Stimulated activated CD4-positive, alpha-beta T cell treated with anti-CD3 and anti-CD28 coated beads, TNF-alpha, amount 100 ng/mL, for 48 hours (primary cell): ENCODE results near the gene GALNT7.
A peak's percentile ranks its signal among the peaks of the same experiment; 100 is the strongest.

Source experiments
- DNase-seq, 3 donors: peaks; one replicate each; pipeline ENCODE4 v3.0.0-alpha.2; 2020; ENCODE audit warnings: low read depth in 3 of 3

GALNT7 gene

DNA sequence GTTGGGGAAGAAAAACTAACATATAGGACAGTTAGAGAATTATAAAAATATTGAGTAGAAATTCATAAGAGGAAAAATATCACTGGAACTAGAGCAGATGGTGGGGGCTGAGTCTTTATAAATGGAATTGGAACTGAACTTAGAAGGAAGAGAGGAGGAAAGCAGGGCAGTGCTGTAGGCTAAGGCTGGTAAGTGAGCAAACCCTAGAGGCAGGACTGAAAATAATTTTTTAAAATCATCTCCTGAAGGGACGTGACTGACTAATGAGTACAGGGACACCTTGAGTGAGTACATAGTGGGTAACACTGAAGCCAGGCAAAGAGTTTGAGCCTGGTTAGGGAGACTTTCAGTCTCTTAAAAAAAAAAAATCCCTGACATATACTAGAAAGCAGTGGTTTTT, 63.3 kb downstream of the GALNT7 start:
- DNase-seq: no peak

DNA sequence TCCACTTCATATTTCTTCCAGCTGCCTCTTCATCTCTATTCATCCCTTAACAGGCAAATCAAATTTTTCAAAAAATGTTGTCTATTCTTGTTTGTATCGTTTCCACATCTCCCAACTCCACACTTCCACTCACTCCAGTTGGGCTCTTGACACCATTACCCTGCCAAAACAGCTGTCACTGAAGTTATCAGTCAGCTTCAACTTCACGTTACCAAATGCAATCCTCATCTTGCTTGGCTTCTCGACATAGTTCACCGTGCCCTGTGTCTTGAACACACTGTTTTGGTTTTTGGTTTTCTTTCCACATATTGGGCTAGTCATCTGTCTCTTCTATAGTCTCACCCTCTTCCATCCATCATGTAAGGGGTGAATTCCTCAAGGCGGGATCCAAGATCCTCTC, 65.2 kb downstream of the GALNT7 start:
- DNase-seq: no peak

DNA sequence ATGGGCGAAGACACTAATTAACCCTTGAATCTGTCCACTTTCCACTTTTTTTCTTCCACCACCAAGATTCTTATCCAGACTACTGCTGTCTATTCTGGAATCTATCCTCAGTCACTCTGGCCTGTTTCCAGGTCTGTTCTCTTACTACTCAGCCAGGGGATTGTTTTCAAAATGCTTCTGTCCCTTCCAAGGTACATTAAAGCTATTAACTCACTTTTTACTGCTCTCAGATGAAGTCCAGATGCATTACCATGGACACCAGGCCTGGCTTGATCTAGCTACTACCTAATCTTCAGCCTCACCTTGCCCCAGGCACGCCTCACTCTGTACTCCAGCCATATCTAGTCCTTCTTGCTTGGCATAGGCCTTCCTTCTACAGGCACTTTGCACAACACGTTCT, 66.4 kb downstream of the GALNT7 start:
- no peak for DNase-seq

DNA sequence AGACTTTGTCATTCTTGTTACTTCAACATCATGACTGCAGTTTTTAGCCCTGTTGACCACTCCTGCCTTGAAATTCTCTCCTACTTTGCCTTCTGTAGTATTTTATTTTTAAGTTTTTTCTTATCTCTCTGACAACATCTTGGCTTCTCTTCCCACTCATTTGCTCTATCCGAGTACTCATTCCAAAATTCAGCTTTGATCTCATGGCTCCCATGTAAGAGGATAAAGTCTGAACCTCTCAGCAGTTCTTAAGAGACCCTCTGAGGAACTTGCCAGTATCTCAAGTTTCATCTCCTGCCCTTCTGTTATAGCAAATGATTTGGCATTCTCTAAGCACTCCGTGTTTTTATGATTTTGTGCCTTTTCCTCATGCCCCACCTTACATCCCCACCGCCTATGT, 67.7 kb downstream of the GALNT7 start:
- no peak for DNase-seq

DNA sequence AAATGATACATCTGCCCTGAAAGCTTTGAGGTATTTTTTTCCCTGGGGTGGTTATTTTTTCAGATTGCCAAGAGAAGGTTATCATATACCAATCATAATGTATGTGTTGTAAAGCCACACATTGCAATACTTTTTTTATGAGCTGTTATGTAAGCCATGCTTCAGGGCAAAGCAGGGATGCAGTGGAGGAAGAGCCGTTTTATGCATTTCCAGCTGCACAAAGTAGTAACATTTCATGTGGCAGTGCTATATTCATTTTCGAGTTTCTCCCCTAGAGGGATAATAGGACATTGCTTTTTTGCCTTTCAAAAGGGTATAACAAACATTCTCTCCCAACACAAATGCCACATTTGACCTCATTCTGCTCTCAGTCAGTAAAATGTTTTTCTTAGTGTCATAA, 68.5 kb downstream of the GALNT7 start:
- no peak for DNase-seq

DNA sequence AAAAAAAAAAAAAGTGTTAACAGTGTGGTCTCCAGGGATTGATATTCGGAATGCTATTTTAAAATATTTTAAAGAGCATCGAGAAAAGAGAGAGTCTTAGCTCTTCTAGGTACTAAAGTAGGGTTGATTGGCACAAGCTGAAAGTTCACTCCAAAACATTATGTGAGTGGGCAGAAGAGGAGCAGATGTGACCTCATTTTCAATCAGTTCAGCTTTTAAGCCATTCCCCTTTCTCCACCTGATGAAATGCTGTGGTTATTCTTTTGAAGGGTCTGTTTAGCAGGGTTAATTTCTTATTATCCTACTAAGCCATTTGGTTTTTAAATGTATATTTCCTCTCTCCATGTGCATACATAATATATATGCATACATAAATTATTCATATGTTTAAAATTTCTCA, 69.2 kb downstream of the GALNT7 start:
- DNase-seq: no peak

DNA sequence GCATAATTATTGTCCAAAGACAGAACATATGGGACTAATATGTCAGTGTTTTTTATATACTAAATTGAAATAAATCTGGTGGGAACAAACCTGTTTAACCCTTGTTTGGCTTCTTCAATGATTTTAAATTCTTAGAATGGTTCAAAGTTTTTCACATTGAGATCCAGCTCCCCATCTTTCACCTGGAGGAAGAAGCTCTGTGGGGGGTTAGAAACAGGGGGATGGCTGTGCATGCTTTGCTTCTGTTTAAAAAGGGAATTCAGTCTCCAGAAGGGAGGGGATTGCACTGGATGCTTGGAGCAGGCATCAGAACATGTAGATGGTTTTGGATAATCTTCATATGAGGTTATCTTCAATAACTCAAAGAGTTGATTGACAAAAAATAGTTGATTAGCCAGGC, 72.1 kb downstream of the GALNT7 start:
- no peak for DNase-seq

DNA sequence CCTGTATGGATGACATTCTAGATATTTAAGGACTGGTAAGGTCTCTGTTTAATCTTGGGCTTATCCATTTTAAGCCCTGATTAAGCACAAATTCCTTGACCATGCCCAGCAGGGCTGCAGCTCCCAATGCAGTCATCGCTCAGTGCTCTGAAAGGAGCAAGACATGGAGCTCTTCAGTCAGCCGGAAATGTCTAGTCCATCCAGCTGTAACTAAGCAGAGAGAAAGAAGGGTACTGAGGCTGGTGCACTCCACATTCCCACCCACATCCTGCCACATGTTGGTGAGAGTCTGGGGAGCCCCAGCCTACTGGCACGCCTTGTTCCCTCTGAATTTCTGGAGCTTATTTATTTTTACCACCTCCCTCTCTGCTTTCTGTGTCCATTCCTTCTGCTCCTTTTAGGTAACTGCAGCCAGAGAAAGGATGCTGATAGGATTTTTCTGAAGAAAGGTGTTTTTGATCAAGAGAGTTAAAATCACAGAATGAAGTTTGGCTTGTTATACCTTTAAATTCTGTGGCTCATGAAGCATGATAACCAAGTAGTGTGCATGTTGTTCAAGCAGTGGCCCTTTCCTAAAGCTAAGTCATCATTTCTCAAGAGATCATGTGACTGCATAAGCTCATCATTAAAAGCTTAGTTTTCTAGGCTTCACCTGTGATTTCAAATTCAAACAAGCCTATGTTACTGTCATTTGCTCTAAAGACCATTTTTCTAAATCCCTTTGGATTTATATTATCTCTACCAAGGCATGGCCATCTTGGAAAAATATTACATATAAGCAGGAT, 74.0 kb downstream of the GALNT7 start:
- no peak for DNase-seq

DNA sequence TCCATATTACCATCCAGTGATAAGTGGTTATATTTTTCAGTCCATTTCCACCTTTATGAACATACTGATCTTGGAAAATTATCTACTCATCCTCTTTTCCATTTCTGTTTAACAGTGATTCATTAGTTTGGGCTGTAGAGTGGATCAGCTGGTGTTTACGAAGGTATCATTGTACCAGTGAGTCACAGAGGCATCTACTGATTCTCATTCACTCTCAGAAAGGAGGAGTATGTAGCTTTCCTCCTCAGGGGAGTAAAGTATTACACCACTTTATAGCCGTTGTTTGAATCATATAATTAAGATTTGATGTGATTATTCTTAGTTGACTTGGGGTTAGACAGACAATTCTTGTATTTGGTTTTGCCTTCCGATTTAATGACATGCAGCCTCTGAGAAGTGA, 74.7 kb downstream of the GALNT7 start:
- no peak for DNase-seq

DNA sequence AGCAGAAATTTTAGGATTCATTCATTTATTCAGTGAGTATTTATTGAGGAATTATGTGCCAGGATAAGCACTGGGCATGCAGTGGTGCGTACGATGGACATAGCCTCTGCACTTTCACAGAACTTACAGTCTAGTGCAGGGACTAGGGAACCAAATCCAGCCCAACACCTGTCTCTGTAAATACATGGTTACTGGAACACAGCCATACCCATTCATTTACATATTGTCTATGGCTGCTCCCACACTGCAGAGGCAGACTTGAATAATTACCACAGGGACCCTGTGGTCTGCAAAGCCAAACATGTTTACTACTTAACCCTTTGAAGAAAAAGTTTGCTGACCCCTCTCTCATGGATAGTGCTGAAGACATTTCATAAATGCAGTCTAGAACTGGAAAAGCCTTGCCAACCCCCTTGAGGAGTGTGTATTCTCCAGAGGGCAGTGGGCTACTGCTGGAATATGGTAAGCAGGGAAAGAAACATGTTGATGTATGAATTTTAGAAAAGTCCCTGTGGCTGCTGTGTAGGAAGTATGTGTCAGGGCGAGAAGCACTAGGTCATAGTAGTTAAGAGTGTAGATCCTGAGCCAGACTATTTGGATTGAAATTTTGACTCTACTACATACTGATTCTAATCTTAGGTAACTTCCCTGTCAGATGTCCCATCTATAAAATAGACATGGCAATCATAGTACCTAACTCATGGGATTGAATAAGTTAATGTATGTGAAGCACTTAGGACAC, 75.5 kb downstream of the GALNT7 start:
- DNase-seq: no peak

DNA sequence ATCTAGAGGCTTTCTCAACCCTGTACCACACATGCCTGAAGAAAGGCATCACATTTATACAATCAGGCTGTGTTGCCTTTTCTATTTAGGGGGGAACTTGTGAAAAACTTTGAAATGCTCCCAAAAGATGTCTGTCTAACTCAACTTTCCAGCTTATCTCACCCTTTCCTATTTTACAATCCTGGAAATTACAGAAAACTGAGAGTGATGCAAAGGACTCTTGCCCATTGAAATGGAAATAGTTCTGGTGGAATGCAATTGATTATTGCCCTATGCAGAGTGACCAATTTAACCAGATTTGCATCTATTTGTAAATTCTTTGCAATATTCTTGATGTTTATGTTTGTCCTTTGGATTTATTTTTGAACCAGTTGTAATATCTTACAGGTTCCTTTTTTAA, 77.3 kb downstream of the GALNT7 start:
- DNase-seq: no peak

DNA sequence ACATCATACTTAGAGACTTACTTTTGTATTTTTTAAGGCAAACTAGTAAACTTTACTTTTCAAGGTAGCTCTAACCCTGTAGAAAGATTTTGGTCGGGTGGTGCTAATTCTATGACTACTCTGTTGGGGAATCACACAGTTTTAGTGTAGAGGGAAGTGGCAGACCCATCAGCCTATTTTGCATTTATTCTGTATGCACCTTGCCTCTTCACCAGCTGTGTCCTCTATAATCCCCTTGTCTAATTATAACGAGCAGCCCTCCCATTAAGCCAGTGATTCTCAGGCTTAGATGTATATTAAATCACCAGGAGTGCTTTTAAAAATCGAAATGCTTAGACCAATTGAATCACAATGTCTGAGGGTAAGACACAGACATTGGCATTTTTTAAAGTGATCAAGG, 78.1 kb downstream of the GALNT7 start:
- DNase-seq: no peak

DNA sequence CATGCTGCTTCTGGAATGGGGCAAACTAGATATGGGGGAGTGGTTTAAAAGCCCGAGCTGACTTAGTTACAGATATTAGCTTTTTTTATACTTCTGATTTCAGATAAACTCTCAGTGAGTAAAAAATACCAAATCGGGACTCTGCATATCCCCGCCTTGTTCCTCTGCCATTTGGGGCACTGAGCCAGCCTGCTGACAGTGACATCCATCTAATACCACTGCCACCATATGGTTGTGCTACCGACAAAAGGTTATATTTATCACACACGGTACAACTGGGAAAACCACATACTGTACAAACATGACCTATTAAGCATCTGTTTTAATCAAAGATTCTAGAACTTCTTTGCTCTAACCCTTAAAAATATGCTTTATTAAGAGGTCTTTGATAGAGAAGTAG, 78.7 kb downstream of the GALNT7 start:
- DNase-seq: no peak

DNA sequence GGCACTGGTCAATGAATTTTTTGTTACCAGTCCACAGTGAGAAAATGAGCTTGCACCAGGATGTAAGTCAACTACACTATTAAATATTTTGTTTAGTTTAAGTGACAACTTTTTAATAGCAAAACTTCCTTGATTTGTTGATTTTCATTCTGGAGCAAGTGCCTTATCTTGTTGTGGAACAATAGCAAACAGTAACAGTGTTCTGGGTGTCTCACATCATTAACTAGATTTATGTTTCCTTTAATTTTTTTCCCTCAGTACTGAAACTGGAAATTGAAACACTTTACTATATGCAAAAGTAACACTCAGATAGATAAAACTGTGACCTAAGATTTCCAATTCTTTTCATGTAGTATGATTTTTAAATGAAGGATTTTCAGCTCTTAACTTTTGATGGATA, 80.1 kb downstream of the GALNT7 start:
- no peak for DNase-seq

DNA sequence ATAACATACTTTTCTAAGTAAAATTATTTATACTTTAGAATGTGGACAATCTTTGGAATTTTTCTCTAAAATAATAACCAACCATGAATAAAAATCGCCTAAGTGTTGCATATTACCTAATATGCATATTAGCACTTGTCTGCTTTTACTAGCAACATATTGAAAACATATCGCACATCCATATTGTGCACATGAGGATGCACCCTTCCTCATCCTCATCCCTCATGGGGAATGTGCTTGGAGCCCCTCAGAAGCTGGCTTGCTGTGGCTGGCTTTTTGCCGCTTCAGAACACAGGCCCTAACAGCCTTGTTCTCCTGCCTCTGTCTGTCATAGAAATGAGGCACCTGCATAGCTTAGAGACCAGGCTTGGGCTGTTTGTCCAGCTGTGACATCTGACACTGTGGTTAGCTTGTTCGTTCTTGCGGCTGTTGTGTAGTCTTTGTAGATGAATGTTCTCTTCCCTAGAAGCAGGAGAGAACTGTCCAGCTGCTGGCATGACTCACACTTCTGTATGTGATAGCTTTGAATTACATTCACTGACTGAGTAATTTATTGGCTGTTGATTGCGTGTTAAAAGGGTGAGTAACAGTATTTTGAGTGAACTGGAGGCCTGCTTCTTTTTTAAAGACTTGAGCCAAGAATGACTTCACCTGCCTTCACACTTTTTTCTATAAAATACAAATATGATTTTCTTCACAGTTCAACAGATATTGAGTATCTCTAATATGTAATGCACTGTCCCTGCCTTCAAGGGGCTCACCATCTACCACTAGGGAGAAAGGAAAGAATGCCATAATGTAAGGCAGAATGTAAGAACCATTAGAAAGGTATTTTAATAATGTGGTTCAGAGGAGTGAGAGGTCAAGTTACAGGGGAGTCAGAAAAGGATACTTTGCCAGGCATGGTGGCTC, 83.7 kb downstream of the GALNT7 start:
- peak in 2 of 3 donors; percentile 1 to 20 for DNase-seq

DNA sequence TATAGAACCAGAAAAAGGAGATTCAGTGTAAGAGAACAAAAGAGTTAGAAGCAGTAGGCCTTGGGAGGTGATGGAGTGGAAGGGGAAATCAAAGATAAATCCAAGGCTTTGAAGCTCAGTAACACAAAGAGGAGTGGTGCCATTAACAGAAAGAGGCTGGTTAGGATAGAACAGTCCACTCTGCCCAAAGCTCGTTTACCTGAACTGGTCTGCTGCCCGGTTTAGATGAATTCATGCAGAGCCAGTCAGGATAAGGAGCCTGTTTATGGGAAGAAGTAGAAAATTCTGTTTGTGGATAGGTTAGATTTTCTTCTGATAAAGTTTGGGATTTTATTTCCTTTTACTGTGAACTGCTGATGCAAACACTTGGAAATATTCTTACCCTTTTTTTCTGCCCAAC, 85.0 kb downstream of the GALNT7 start:
- DNase-seq: no peak

DNA sequence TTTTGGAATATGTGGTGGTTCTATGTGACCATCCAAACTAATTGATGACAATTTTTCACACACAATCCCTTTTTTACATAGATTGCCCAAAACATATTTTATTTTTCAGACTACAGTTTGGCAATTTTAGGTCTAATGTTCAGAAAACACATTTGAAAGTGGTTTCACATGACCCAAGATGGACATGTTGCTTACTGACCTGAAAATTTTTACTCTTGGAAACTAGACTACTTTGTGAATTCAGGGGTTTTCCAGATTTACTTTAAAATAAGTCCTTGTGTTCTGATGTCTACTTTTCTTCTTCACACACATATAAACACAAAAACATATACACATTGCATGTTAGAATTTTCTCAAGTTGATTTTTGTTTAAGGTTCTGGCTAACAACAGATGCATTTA, 86.0 kb downstream of the GALNT7 start:
- DNase-seq: no peak

DNA sequence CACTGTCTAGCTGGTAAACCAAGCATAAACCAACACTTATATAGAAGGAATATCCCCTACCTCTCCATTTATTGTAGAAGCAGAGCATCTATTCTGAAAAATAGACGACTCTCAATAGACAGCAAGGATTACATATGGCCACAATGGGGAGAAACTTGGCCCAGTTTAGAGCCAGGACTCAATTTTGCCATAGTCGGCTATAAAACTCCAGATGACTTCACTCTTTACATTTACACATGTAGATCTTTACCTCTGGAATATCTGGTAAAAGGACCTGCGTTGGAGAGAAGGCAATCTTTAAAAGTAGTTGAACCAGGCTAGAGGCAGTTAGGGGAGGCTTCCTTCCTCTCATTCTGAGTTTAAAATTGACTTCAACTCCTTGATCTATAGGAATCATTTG, 88.2 kb downstream of the GALNT7 start:
- DNase-seq: no peak

DNA sequence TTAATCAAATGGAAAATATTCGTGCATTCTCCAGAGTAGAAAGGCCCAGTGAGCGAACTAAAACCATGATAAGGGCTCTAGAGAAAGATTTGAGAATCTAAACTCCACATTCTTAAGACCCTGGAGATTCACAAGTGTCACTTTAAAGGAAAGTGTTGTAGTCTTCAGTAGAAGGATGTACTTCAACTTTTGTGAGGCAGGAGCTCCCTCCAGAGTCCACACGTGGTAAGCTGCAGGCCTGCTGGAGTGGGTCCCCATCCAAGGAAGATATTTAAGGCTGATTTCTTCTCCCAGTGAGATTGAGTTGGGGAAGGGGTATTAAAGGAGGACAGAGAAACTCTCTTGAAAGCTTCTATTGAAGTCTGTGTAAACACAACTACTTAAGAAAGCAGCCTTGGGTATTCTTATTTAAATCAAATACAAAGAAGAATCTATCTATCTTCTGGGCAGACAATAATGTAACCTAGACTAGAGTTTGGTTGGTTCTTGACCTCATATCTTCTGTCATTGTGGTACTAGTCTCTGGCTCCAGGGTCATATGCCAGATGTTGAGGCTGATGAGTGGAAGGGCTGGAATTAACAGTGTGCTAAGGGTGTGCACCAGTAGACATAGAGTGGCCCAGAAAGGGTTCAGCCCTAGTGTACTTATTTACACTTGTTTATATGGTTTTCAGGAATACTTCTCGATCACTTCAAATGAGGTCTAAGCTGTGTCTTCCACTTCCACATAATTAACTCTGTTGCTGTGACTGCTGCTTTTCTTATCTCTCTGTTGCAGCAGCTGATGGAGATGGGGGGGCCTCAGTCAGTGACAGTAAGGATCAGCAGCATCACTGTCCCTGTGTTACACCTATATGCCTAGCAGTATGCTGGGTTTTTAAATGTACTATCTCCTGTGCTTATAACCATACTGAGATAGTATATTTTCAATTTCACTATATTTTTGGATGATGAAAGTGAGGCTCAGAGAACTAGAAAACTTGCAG, 89.4 kb downstream of the GALNT7 start:
- peak in 2 of 3 donors; percentile 17 to 31 for DNase-seq

DNA sequence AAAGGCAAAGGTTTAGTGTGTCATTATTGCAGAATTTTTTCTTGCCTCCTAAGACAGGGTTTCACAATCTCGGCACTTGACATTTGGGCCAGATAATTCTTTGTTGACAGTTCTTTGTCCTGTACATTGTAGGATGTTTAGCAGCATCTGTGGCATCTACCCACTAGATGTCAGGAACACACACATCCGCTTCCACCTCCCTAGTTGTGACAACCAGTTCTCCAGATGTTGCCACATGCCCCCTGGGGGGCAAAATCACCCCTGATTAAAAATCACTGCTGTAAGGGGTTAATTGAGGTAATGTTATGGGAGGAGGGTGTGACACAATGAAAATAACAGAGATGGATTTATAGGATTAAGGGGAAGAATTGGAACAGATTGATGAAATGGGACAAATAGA, 90.3 kb downstream of the GALNT7 start:
- DNase-seq: no peak

DNA sequence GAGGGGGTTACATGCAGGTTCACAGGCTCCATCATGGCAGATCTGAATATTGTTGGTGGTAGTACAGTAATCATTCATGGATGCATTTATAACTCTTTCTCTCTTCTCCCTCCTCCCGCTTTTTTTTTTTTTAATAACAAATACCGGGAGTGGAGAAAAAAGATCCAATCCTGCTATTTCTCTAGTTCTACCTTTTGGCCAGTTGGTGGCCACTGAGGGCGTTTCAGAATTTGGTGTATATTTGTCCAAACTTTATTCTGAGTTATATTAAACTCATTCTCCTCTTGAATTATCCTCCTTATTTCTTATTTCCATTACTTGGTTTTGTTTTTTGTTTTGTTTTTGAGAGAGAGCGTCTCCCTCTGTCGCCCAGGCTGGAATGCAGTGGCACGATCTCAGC, 90.7 kb downstream of the GALNT7 start:
- DNase-seq: no peak
